NCI-H1436 (cell line): ENCODE data around the gene ARG2.
A peak's percentile ranks its signal among the peaks of the same experiment; 100 is the strongest.

Experiments used
- DNase-seq: peaks from one replicate; lab custom pipeline; 2025; lab: John Stamatoyannopoulos, UW

ARG2 gene

DNA sequence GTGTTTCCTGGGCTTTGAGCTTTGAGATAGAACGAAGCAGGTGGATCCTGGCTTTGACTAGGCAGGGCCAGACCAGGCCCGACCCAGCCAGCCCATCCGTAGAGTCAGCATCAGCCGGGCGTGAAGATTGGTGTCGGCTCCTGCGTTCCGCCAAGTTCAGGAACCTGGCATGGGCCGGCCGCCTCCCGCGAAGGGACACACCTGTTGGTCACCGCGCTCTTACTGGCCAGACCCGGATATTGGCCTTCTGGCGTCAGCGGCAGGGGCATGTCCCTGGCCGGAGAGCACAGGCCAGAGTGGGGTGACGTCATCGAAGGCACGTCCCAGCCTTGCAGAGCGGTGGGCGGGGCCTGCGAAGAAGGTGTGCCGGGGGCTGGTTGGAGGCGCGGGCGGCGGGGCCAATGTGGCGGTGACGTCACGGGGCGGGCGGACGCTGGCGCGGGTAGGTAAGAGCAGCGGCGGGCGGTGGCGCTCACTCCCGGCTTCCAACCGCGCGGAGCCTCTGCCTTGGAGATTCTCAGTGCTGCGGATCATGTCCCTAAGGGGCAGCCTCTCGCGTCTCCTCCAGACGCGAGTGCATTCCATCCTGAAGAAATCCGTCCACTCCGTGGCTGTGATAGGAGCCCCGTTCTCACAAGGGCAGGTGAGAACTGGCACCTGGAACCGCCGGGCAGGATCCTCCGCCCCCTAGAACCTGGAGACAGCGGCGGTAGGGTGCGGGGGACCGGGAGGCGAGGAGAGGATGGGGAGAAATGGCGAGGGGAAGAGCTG, at the start of gene ARG2:
ARG2 (plus strand) TSS at position 475 of the 771 bp plus-strand sequence; CDS start at position 533, 58 bp downstream.
- DNase-seq, result peak; percentile 95

DNA sequence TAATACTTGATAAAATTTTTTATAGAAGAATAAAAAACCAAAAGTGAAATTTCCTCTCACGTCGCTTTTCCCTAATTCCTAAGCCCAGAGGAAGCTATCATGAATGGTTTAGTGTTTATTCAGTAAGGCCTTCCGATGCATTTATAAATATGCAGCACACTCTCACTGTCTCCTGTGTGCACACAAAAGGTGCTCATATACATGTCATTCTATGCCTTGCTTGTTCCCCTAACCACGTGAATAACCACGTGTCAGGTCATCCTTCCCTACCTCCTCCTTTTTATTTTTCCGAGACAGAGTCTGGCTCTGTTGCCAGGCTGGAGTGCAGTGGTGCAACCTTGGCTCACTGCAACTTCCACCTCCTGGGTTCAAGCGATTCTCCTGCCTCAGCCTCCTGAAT, 49.3 kb upstream of the ARG2 start:
- no peak for DNase-seq

- peak; percentile 11 for DNase-seq
Observed at GRCh38 chr14:67571275-67571990, 48.3 kb upstream of the ARG2 start.

- DNase-seq, result no peak
Observed at GRCh38 chr14:67571991-67572323, 47.8 kb upstream of the ARG2 start.

- DNase-seq, result no peak
Observed at GRCh38 chr14:67572608-67573007, 47.1 kb upstream of the ARG2 start.

- DNase-seq, result no peak
Observed at GRCh38 chr14:67573228-67574010, 46.3 kb upstream of the ARG2 start.

- DNase-seq, result no peak
Observed at GRCh38 chr14:67574156-67574555, 45.6 kb upstream of the ARG2 start.

- no peak for DNase-seq
Observed at GRCh38 chr14:67574806-67575205, 44.9 kb upstream of the ARG2 start.

GRCh38 chr14:67575684-67576083, 44.0 kb upstream of the ARG2 start:
- DNase-seq, result no peak

- DNase-seq, result no peak
Observed at GRCh38 chr14:67576216-67576955, 43.3 kb upstream of the ARG2 start.

DNA sequence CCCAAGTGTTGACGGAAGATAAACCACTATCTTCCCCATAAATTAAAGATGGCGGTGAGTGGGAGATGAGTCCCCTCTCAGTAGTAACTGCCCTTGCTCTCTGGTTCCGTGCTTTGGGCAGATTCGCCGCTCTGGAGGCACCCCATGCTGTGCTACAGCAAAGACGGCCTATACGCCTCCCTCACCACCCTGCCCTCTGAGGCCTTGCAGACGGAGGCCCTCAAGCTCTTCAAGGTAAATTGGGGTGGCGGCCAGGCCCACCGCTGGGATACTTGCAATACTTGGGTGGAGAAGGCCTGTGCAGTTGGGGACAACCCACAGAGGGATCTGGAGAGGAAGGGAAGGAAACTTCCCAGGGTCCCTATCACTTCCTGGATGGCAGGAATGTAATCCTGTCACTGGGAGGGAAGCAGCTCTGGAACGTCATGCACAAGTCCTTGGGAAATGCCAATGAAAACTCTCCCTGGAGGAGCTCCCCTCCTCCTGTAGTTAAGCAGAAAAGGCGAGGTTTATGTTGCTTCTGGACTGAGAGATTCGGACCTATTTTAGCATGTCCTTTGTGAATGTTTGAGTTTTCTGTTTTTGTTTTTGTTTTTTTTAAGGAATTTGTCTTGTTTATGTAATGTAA, 42.4 kb upstream of the ARG2 start:
- no peak for DNase-seq

- no peak for DNase-seq
Observed at GRCh38 chr14:67577909-67578749, 41.6 kb upstream of the ARG2 start.

DNA sequence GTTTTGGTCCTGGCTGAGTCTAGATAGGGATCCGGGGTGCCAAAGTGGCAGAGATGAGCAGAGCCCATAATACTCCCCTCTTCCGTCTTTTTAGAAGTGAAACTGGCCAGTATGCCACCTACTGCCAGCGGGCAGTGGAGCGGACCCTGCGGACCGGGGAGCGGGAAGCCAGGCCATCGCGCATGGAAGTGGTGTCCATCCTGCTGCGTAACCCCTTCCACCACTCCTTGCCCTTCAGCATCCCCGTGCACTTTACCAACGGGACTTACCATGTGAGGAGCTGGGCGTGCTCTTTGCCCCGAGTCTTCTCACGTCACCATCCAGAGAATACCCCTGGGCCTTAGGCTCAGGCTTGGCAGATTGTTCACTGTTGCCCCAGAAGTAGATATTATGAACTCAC, 40.7 kb upstream of the ARG2 start:
- DNase-seq, result no peak

GRCh38 chr14:67579636-67580035, 40.1 kb upstream of the ARG2 start:
- DNase-seq, result no peak

- DNase-seq, result no peak
Observed at GRCh38 chr14:67580336-67581171, 39.2 kb upstream of the ARG2 start.

GRCh38 chr14:67581643-67582042, 38.1 kb upstream of the ARG2 start:
- no peak for DNase-seq

DNA sequence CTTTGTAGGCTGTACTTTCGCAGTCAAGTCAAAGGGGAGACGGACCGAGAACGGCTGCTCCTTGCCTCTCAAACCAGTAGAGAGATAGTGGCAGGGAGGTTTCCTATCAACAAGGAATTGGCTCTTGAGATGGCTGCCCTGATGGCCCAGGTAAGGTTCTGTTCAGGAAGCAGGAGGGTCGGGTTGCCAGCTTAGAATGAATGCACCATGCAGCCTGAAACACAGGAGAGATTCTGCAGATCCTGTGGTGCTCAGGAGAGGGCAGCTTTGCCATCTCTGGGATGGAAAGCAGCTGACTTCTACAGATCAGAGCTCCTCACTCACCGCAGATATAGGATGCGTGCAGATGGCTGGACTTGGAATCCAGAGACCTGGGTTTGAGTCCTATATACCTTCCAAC, 37.7 kb upstream of the ARG2 start:
- no peak for DNase-seq

DNA sequence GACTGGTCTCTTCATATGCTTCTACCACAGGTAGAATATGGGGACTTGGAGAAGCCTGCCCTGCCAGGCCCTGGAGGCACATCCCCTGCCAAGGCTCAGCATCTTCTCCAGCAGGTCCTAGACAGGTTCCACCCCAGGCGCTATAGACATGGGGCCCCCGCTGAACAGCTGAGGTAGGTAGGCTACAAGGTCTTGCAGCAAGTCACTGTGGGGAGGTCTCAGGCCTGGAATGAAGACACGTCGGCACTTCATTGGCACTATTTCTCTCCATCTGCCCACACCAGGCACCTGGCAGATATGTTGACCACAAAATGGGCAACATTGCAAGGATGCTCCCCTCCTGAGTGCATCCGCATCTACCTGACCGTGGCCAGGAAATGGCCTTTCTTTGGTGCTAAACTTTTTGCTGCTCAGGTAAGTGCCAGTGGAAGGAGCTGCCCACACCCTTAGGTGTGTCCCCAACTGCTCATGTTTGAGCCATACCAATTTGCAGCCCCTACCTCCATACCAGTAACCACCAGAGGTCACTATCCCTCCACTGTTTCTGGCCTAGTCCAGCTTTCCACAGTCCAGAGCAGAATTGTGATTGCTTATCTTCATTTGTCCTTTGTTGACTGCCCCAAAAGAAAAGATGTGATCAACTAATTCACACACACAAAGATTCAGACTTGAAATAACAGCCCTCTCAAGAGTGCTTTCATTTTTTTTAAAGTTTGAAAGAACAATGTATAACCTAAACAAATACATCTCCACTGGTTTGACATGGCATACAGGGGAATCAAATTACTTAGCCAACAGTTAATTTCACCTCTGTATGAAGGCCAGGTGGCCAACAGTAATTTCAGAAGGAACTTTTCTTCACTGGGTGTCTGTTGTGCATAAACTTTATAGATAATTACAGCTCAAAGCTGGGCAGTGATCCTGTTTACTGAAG, 35.7 kb upstream of the ARG2 start:
- peak; percentile 23 for DNase-seq

GRCh38 chr14:67584978-67585377, 34.7 kb upstream of the ARG2 start:
- no peak for DNase-seq
